NCI-H2171 (cell line): ENCODE data around the gene GRAP.

Experiments
- DNase-seq: peaks from one replicate; lab custom pipeline; 2025; lab: John Stamatoyannopoulos, UW

The GRAP gene

GRCh38 chr17:19002805-19003542, 43.8 kb downstream of the GRAP start:
- DNase-seq: no peak

GRCh38 chr17:19001907-19002590, 44.7 kb downstream of the GRAP start:
- DNase-seq: no peak

- no peak for DNase-seq
Measured at GRCh38 chr17:19000531-19001325, 46.0 kb downstream of the GRAP start.

- no peak for DNase-seq
Measured at GRCh38 chr17:18999911-19000310, 46.8 kb downstream of the GRAP start.

GRCh38 chr17:18999394-18999793, 47.4 kb downstream of the GRAP start:
- no peak for DNase-seq

GRCh38 chr17:18997650-18998196, 49.0 kb downstream of the GRAP start:
- DNase-seq: no peak

GRCh38 chr17:18996458-18996857, 50.3 kb downstream of the GRAP start:
- no peak for DNase-seq

- DNase-seq: no peak
Measured at GRCh38 chr17:18995220-18995619, 51.5 kb downstream of the GRAP start.

- no peak for DNase-seq
Measured at GRCh38 chr17:18994631-18995030, 52.1 kb downstream of the GRAP start.

GRCh38 chr17:18993905-18994526, 52.7 kb downstream of the GRAP start:
- no peak for DNase-seq

- DNase-seq: no peak
Measured at GRCh38 chr17:18992454-18993130, 54.2 kb downstream of the GRAP start.

- no peak for DNase-seq
Measured at GRCh38 chr17:18991531-18992315, 55.0 kb downstream of the GRAP start.

GRCh38 chr17:18990331-18990730, 56.4 kb downstream of the GRAP start:
- peak; percentile 97 for DNase-seq

- DNase-seq: no peak
Measured at GRCh38 chr17:18988546-18989173, 58.1 kb downstream of the GRAP start.

GRCh38 chr17:18987862-18988545, 58.8 kb downstream of the GRAP start:
- DNase-seq: no peak

- peak; percentile 25 for DNase-seq
Measured at GRCh38 chr17:18987230-18987610, 59.5 kb downstream of the GRAP start.

- no peak for DNase-seq
Measured at GRCh38 chr17:18986541-18987229, 60.1 kb downstream of the GRAP start.

- no peak for DNase-seq
Measured at GRCh38 chr17:18985475-18985874, 61.3 kb downstream of the GRAP start.
